Upper lobe of right lung (tissue), 1 donor: ENCODE measurements around the gene GCNT4. TPM values are rescaled to one million over a fixed set of nuclear protein-coding genes. Genes with fewer than 3 reads are reported as not detected.

Experiments used
- ATAC-seq: fragments of 200-7000 bp; cut with Tn5 transposase; one replicate; pipeline ENCODE4 v1.9.1; 2020; ENCODE audit warnings: mild to moderate bottlenecking, moderate library complexity
- DNase-seq: peaks from one replicate; pipeline ENCODE4 v3.0.0-alpha.2; 2020
- H3K27ac ChIP-seq: fragments of 200-600 bp; one replicate; pipeline ENCODE4 v1.8.0; 2022
- H3K27me3 ChIP-seq: fragments of 200-600 bp; one replicate; pipeline ENCODE4 v1.8.0; 2022; ENCODE audit warnings: mild to moderate bottlenecking
- H3K36me3 ChIP-seq: fragments of 200-600 bp; one replicate; pipeline ENCODE4 v1.8.0; 2022
- H3K4me1 ChIP-seq: fragments of 200-600 bp; one replicate; pipeline ENCODE4 v1.8.0; 2022
- H3K4me3 ChIP-seq: fragments of 200-600 bp; one replicate; pipeline ENCODE4 v1.8.0; 2022; ENCODE audit warnings: mild to moderate bottlenecking
- H3K9me3 ChIP-seq: fragments of 200-600 bp; one replicate; pipeline ENCODE4 v1.8.0; 2022
- CTCF ChIP-seq: fragments of 200-600 bp; IDR thresholded peaks from one replicate; pipeline ENCODE4 v1.8.0; 2022; ENCODE audit warnings: antibody characterized with exemption
- intact Hi-C: fragments of 100-400 bp; cut with DNase I; formaldehyde crosslinking; loops from one replicate; pipeline ENCODE4 v1.11.0; 2022
- total RNA-seq: library from RNA; stranded (reverse); fragmentation: NEBNext Ultra II Directional; extraction: Animal tissue kit (Norgen Biotek cat#: 25700); gene quantifications from one replicate; pipeline ENCODE4 v1.2.1, GENCODE V29; 2021
- donor health status: DM: no; HTN: yes; CAD: no; lungs with severe emphysema.

Gene GCNT4
- total RNA-seq, 1 donor from 2014 or later: 2.8 TPM

DNA sequence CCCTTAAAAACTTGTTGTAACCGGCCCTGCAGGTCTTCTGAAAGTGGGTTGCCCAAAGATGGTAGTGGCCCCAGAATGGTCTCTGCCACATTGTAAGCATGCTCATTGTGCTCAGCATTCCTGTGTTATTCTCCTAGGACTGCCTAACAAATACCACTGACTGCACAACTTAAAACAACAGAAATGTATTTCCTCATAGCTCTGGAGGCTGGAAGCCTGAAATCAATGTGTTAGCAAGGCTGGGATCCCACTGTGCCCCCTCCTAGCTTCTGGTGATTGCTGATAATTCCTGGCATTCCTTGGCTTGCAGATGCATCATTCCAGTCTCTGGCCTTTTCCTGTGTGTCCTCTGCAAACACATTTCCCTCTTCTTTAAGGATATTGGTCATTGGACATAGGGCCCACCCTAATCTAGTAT, 3.4 kb upstream of the GCNT4 start:
- DNase-seq (no peak), ATAC-seq (no peak)
- Histone ChIP-seq H3K36me3 (no peaks in the 10 kb centered on the region), H3K27me3 (no peaks in the 10 kb centered on the region), H3K27ac (no peak overlapping the region), H3K4me1 (peaks cover 18% of the 10 kb centered on the region), H3K9me3 (no peaks in the 10 kb centered on the region), H3K4me3 (no peak overlapping the region)
- intact Hi-C loops: no loop called here
- TF ChIP-seq CTCF: no peak

GRCh38 chr5:75054134-75054930, 2.0 kb upstream of the GCNT4 start:
- H3K36me3 ChIP-seq: no peaks in the 10 kb centered on the region
- H3K27ac ChIP-seq: peak overlapping the region; percentile 89
- no peaks in the 10 kb centered on the region for H3K9me3 ChIP-seq
- peak; percentile 4 for ATAC-seq
- peak; percentile 70 for DNase-seq
- peak overlapping the region; percentile 81 for H3K4me3 ChIP-seq
- intact Hi-C loops: no loop called here
- peaks cover 18% of the 10 kb centered on the region for H3K4me1 ChIP-seq
- no peak for TF ChIP-seq CTCF
- H3K27me3 ChIP-seq: no peaks in the 10 kb centered on the region

DNA sequence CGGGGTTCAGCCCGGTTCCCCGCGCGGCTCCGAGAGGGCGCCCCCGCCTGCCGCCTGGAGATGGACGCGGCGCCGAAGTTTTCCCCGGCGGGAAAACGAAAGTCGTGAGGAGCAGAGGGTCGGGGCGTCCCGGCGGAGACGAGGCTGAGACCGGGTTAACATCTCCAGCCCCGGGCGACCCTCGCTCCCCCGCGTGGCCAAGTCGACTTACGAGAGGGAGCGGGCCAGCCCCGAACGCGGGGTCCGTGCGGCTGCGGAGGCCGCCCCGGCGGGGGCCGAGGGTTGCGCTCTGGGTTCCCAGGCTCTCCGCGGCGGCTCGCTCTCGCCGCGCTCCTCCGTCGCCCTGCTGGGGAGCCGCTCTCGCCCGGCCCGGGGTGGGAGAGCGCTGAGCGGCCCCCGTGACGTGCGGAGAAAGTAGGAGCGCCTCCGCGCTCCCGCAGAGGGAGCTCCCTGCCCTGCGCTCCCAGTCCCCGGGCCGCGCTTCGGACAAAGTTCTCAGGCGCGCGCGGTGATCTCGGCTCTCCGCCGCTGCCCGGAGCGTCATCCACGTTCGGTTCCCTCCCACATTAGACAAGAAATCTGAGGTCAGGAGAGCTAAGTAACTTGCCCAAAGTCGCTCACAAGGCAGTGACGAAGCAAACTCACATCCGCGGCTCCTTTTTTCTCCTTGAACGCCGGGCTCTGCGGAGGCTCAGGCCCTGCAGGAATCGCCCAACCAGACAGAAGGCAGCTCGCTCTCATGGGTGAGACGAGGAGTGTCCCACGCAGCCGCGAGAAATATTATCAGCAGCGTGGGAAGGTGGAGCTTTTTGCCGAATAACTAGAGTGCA, 1.2 kb upstream of the GCNT4 start:
- ATAC-seq: peak; percentile 74
- H3K4me3 ChIP-seq: peak overlapping the region; percentile 81
- DNase-seq: peak; percentile 83
- intact Hi-C loops: no loop called here
- H3K27me3 ChIP-seq: no peaks in the 10 kb centered on the region
- peak overlapping the region; percentile 89 for H3K27ac ChIP-seq
- TF ChIP-seq CTCF: peak; percentile 10
- peaks cover 18% of the 10 kb centered on the region for H3K4me1 ChIP-seq
- no peaks in the 10 kb centered on the region for H3K36me3 ChIP-seq
- H3K9me3 ChIP-seq: no peaks in the 10 kb centered on the region

DNA sequence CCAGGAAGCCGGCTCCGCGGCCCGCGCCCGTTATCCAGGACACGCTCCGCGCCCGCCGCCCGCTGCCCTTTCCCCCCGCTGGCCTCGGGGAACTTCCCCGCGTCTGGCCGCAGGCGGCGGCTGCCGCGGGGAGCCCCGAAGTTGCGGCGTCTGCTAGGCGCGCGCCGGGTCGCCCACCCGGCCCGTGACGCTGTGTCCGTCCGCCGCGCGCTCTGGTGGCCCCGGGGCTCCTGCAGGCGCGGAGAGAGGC, 621 bp upstream of the GCNT4 start:
- ATAC-seq: no peak
- intact Hi-C loops: no loop called here
- DNase-seq: no peak
- Histone ChIP-seq H3K4me3 (peak overlapping the region; percentile 81), H3K27me3 (no peaks in the 10 kb centered on the region), H3K9me3 (no peaks in the 10 kb centered on the region), H3K4me1 (peaks cover 18% of the 10 kb centered on the region), H3K36me3 (no peaks in the 10 kb centered on the region), H3K27ac (peak overlapping the region; percentile 89)
- TF ChIP-seq CTCF: no peak

- Histone ChIP-seq H3K9me3 (no peaks in the 10 kb centered on the region), H3K4me1 (peaks cover 18% of the 10 kb centered on the region), H3K4me3 (peak overlapping the region; percentile 81), H3K27ac (no peak overlapping the region), H3K36me3 (no peaks in the 10 kb centered on the region), H3K27me3 (no peaks in the 10 kb centered on the region)
- no peak for TF ChIP-seq CTCF
- intact Hi-C loops: no loop called here
- DNase-seq: no peak
- no peak for ATAC-seq
Measured at GRCh38 chr5:75051217-75051751, 1.1 kb downstream of the GCNT4 start.
